GM18526 (cell line): ENCODE data around the gene TAS2R1.

Source experiments
- POLR2A ChIP-seq: IDR thresholded peaks from 3 replicates; pipeline ENCODE4 v1.6.1; 2011; ENCODE audit not compliant: insufficient read length; ENCODE audit errors: extremely low read depth

The TAS2R1 gene

DNA sequence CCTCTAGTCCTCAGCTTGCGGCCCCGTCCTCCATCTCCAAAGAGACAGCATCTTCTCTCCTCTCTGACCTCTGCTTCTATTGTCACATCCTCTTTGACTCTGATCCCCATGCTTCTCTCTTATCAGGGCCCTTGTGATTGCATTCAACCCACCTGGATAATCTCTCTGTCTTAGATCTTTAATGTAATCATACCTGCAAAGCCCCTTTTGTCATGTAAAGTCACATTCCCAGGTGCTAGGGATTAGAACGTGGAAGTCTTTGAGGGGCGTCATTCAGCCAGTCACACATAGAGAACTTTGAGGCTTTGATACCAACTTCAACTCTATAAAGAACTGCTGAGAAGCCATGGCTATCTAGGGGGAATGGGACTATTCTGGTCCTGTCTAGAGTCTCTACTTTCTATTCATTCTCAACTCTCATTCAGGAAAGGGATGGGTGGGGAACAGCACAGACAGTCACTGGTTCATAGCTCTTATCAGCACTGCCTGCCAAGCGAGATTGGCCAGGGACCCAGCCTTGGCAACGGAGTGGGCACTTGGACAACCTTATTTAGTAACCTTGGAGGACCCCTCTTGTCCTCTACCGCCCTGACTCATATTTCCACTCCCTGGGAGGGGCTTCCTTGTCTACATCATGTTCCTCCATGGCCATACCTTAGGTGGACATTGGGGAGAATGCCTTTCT is 29.0 kb downstream of the TAS2R1 start:
- TF ChIP-seq POLR2A: no peak

GRCh38 chr5:9599391-9599790 is 30.8 kb downstream of the TAS2R1 start:
- no peak for TF ChIP-seq POLR2A

- TF ChIP-seq POLR2A: no peak
These were observed 33.3 kb downstream of the TAS2R1 start for GRCh38 chr5:9596824-9597223.

- TF ChIP-seq POLR2A: no peak
These were observed 33.9 kb downstream of the TAS2R1 start for GRCh38 chr5:9596171-9596780.

DNA sequence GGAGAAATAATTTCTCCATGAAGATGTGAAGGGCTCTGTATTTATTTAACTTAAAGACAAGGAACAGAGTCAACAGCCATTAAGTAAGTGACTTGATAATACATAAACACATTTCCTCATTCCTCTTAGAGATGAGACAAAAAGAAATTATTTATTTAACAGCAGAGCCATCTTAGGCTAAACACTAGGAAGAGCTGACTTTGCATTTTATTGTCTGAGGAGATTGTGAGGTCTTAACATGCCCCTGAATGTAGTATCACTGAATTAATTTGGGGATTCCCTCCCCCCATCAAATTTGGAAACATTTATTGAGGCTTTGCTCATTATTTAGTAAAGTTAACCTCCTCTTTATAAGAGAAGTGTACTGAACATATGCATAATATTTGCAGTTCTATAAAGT is 35.2 kb downstream of the TAS2R1 start:
- no peak for TF ChIP-seq POLR2A

DNA sequence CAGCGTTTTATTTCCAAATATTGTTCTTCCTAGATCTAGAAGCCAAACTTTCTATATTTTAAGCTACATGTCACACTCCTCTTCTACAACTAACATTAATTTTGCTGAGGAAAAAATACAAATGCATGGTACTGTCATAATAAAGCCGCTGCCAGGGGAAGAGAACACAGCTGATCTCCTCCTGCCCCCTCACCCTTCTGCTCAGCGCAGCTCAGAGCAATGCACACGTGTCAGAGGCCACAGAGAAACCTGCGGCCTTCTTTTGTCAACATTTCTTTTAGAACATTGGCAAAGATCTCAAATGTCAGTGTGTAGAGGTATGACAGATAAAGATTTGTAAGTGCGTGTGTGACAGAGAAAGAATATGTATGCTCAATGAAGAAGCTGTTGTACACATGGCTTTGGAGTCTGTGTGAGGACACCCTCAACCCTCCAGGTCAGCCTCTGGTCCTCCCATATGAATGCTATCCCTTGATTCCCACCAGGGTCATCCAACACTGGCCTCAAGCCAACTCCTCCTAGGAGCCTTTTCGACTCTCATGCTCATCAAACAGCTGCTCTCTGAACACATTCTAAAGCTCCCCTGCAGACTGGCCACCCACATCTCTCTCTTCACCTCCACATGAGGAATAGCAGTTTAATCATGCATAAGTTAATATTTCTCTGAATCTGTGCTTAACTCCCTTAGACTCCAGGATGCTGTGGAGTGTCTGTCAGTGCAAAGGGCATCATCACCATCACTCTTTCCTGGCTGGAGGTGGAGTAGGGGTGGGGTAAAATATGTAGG is 40.9 kb downstream of the TAS2R1 start:
- no peak for TF ChIP-seq POLR2A

DNA sequence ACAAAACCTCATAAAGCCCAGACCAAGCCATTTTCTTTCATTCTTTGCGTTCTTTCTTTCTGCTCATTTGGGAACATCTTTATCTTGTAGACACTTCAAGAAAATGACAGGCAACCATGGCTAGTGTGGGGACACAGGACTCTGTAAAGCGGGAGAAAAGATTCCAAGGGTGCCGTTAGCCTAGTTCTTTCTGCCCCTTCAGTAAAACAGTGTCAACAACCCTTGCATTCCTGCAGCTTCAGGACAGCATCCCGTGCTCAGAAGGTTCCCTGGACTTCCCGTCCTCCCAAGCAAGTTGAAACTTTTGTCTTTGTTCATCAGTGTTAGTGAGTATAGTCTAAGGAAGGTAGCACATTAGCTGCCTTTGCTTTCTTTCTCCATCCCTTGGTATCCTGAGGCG is 41.9 kb downstream of the TAS2R1 start:
- no peak for TF ChIP-seq POLR2A

GRCh38 chr5:9587135-9587534 is 43.0 kb downstream of the TAS2R1 start:
- TF ChIP-seq POLR2A: no peak

DNA sequence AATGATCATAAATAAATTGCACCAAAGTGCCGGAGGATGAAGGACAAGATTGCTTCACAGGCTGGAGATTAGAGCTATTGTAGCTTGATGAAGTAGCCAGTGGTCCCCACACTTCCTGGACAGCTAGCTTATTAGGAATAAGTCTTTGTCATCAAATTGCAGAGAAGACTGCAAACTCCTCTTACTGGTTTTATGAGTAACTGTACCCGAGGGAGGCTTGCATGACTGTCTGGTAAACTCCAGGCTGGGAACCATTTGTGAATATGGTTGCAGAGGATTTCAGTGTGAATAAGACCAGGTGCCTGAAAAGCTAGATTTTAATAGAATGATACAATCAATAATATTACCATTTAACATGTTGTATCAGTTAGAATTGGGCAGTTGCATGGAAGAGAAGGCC is 47.7 kb downstream of the TAS2R1 start:
- TF ChIP-seq POLR2A: no peak
